ENCODE data around the gene RPL29.

RPL29 gene

GRCh38 chr3:51961602-51962569, 33.8 kb downstream of the RPL29 start:
- DNase-seq = no peak

GRCh38 chr3:51961011-51961410, 34.7 kb downstream of the RPL29 start:
- DNase-seq = no peak

- DNase-seq = no peak
Measured at GRCh38 chr3:51960386-51960785, 35.3 kb downstream of the RPL29 start.

GRCh38 chr3:51959651-51960050, 36.0 kb downstream of the RPL29 start:
- DNase-seq = no peak

GRCh38 chr3:51958603-51959521, 36.8 kb downstream of the RPL29 start:
- no peak for DNase-seq

- DNase-seq = no peak
Measured at GRCh38 chr3:51957520-51958205, 38.0 kb downstream of the RPL29 start.

GRCh38 chr3:51955893-51956770, 39.6 kb downstream of the RPL29 start:
- DNase-seq = peak; percentile 33

- DNase-seq = no peak
Measured at GRCh38 chr3:51955175-51955892, 40.4 kb downstream of the RPL29 start, which contains the start of gene GPR62. Gene GPR62, plus strand, starts transcription at chr3:51955381. Its CDS starts 272 bp downstream, at chr3:51955653.

GRCh38 chr3:51954713-51955112, 41.0 kb downstream of the RPL29 start:
- no peak for DNase-seq

- no peak for DNase-seq
Measured at GRCh38 chr3:51954105-51954504, 41.6 kb downstream of the RPL29 start.

- DNase-seq = no peak
Measured at GRCh38 chr3:51953445-51953844, 42.2 kb downstream of the RPL29 start.

GRCh38 chr3:51950899-51951298, 44.8 kb downstream of the RPL29 start:
- DNase-seq = no peak

- DNase-seq = no peak
Measured at GRCh38 chr3:51949121-51949520, 46.6 kb downstream of the RPL29 start.

- DNase-seq = no peak
Measured at GRCh38 chr3:51948016-51948580, 47.6 kb downstream of the RPL29 start.

- no peak for DNase-seq
Measured at GRCh38 chr3:51947215-51947900, 48.3 kb downstream of the RPL29 start.

- no peak for DNase-seq
Measured at GRCh38 chr3:51946796-51947195, 48.9 kb downstream of the RPL29 start.

- no peak for DNase-seq
Measured at GRCh38 chr3:51945926-51946705, 49.6 kb downstream of the RPL29 start.

GRCh38 chr3:51945031-51945840, 50.5 kb downstream of the RPL29 start:
- DNase-seq = no peak

Measured in activated gamma-delta T cell treated with Interleukin-2 at 50 U/mL for 16 hours (primary cell).